T-helper 17 cell (primary cell): ENCODE measurements around the gene L3MBTL4. TPM values are rescaled to one million over a fixed set of nuclear protein-coding genes. Genes with fewer than 3 reads are reported as not detected.
"Not testable (repeated sequence)": the region's sequence is repeated elsewhere in the genome, so short reads cannot be mapped to it uniquely, and the experiment has no call there.

ENCODE experiments used
- ATAC-seq: fragments of 150-1000 bp; cut with Tn5 transposase; 2 replicates; pipeline ENCODE4 v1.10.0; 2021; ENCODE audit warnings: mild to moderate bottlenecking, moderate library complexity
- DNase-seq, 3 donors: peaks; one replicate each; pipeline versions ENCODE4 v3.0.0 to v3.0.0-alpha.2; 2020 to 2021
- H3K9me3 ChIP-seq: one replicate; pipeline ENCODE4 v1.7.0; 2013; ENCODE audit warnings: low read length, mild to moderate bottlenecking; ENCODE audit not compliant: control insufficient read depth, poor library complexity, severe bottlenecking
- H3K27ac Mint-ChIP-seq: one replicate; pipeline ENCODE4 v1.8.0; 2022; ENCODE audit warnings: mild to moderate bottlenecking, moderate library complexity, mixed read lengths
- H3K27me3 Mint-ChIP-seq: one replicate; pipeline ENCODE4 v1.8.0; 2022; ENCODE audit warnings: mixed read lengths
- H3K36me3 Mint-ChIP-seq: one replicate; pipeline ENCODE4 v1.8.0; 2022; ENCODE audit warnings: low read depth, mixed read lengths
- H3K4me1 Mint-ChIP-seq: one replicate; pipeline ENCODE4 v1.8.0; 2022; ENCODE audit warnings: mild to moderate bottlenecking, mixed read lengths
- H3K4me3 Mint-ChIP-seq: one replicate; pipeline ENCODE4 v1.8.0; 2022; ENCODE audit warnings: mild to moderate bottlenecking, moderate library complexity, mixed read lengths
- total RNA-seq, 4 donors: library from RNA in 2 of 4; stranded (reverse) in 2 of 4; gene quantifications; one replicate each; pipeline ENCODE4 v1.2.3 and lab custom pipeline; 2022 to 2026

L3MBTL4 gene
- total RNA-seq, 2 donors from 2014 or later, result 0.18 to 0.80 TPM

GRCh38 chr18:6294148-6294784, 120.4 kb downstream of the L3MBTL4 start:
- Mint-ChIP-seq H3K27me3 (no peaks in the 10 kb centered on the region), H3K4me1 (no peaks in the 10 kb centered on the region), H3K36me3 (no peaks in the 10 kb centered on the region), H3K4me3 (no peak overlapping the region), H3K27ac (no peak overlapping the region)
- ATAC-seq (no peak), DNase-seq (no peak)
- H3K9me3 ChIP-seq, result no peaks in the 10 kb centered on the region

- ATAC-seq, result no peak
- H3K9me3 ChIP-seq, result no peaks in the 10 kb centered on the region
- Mint-ChIP-seq H3K4me1 (no peaks in the 10 kb centered on the region), H3K27ac (no peak overlapping the region), H3K36me3 (no peaks in the 10 kb centered on the region), H3K4me3 (no peak overlapping the region), H3K27me3 (no peaks in the 10 kb centered on the region)
- no peak for DNase-seq
Observed at GRCh38 chr18:6289843-6290242, 124.9 kb downstream of the L3MBTL4 start.

GRCh38 chr18:6286585-6286984, 128.1 kb downstream of the L3MBTL4 start:
- Mint-ChIP-seq H3K4me1 (no peaks in the 10 kb centered on the region), H3K4me3 (no peak overlapping the region), H3K27me3 (no peaks in the 10 kb centered on the region), H3K36me3 (no peaks in the 10 kb centered on the region), H3K27ac (no peak overlapping the region)
- no peaks in the 10 kb centered on the region for H3K9me3 ChIP-seq
- DNase-seq (no peak), ATAC-seq (no peak)

GRCh38 chr18:6284761-6285160, 129.9 kb downstream of the L3MBTL4 start:
- no peak for ATAC-seq
- H3K9me3 ChIP-seq, result no peaks in the 10 kb centered on the region
- Mint-ChIP-seq H3K4me1 (no peaks in the 10 kb centered on the region), H3K36me3 (no peaks in the 10 kb centered on the region), H3K27ac (no peak overlapping the region), H3K27me3 (no peaks in the 10 kb centered on the region), H3K4me3 (no peak overlapping the region)
- DNase-seq, result no peak

GRCh38 chr18:6284300-6284699, 130.4 kb downstream of the L3MBTL4 start:
- Mint-ChIP-seq H3K27ac (no peak overlapping the region), H3K4me3 (no peak overlapping the region), H3K4me1 (no peaks in the 10 kb centered on the region), H3K27me3 (no peaks in the 10 kb centered on the region), H3K36me3 (no peaks in the 10 kb centered on the region)
- ATAC-seq, result no peak
- H3K9me3 ChIP-seq, result no peaks in the 10 kb centered on the region
- DNase-seq, result no peak

- H3K4me3 Mint-ChIP-seq, result no peak overlapping the region
- H3K36me3 Mint-ChIP-seq, result no peaks in the 10 kb centered on the region
- H3K27ac Mint-ChIP-seq, result no peak overlapping the region
- H3K9me3 ChIP-seq, result no peaks in the 10 kb centered on the region
- H3K4me1 Mint-ChIP-seq, result no peaks in the 10 kb centered on the region
- DNase-seq, result no peak
- H3K27me3 Mint-ChIP-seq, result no peaks in the 10 kb centered on the region
- no peak for ATAC-seq
Observed at GRCh38 chr18:6281874-6282273, 132.8 kb downstream of the L3MBTL4 start.

GRCh38 chr18:6280211-6280743, 134.4 kb downstream of the L3MBTL4 start:
- Mint-ChIP-seq H3K27ac (no peak overlapping the region), H3K4me3 (no peak overlapping the region), H3K36me3 (no peaks in the 10 kb centered on the region), H3K4me1 (no peaks in the 10 kb centered on the region), H3K27me3 (no peaks in the 10 kb centered on the region)
- DNase-seq (no peak), ATAC-seq (no peak)
- no peaks in the 10 kb centered on the region for H3K9me3 ChIP-seq

- Mint-ChIP-seq H3K36me3 (no peaks in the 10 kb centered on the region), H3K4me1 (no peaks in the 10 kb centered on the region), H3K27me3 (no peaks in the 10 kb centered on the region), H3K27ac (no peak overlapping the region), H3K4me3 (no peak overlapping the region)
- ATAC-seq (no peak), DNase-seq (no peak)
- no peaks in the 10 kb centered on the region for H3K9me3 ChIP-seq
Observed at GRCh38 chr18:6279308-6279707, 135.4 kb downstream of the L3MBTL4 start.

- DNase-seq (no peak), ATAC-seq (no peak)
- Mint-ChIP-seq H3K4me1 (no peaks in the 10 kb centered on the region), H3K27me3 (no peaks in the 10 kb centered on the region), H3K4me3 (no peak overlapping the region), H3K27ac (no peak overlapping the region), H3K36me3 (no peaks in the 10 kb centered on the region)
- no peaks in the 10 kb centered on the region for H3K9me3 ChIP-seq
Observed at GRCh38 chr18:6273423-6273822, 141.3 kb downstream of the L3MBTL4 start.

GRCh38 chr18:6272144-6272543, 142.6 kb downstream of the L3MBTL4 start:
- H3K27ac Mint-ChIP-seq, H3K9me3 ChIP-seq, H3K36me3 Mint-ChIP-seq, H3K4me1 Mint-ChIP-seq, H3K4me3 Mint-ChIP-seq, DNase-seq, H3K27me3 Mint-ChIP-seq, ATAC-seq: not testable (repeated sequence)

- DNase-seq, result no peak
- no peak for ATAC-seq
- Mint-ChIP-seq H3K4me3 (no peak overlapping the region), H3K36me3 (no peaks in the 10 kb centered on the region), H3K27me3 (no peaks in the 10 kb centered on the region), H3K27ac (no peak overlapping the region), H3K4me1 (no peaks in the 10 kb centered on the region)
- no peaks in the 10 kb centered on the region for H3K9me3 ChIP-seq
Observed at GRCh38 chr18:6271585-6271984, 143.1 kb downstream of the L3MBTL4 start.

GRCh38 chr18:6270771-6271216, 143.9 kb downstream of the L3MBTL4 start:
- no peak for DNase-seq
- Mint-ChIP-seq H3K27me3 (no peaks in the 10 kb centered on the region), H3K36me3 (no peaks in the 10 kb centered on the region), H3K4me3 (no peak overlapping the region), H3K4me1 (no peaks in the 10 kb centered on the region), H3K27ac (no peak overlapping the region)
- ATAC-seq, result no peak
- no peaks in the 10 kb centered on the region for H3K9me3 ChIP-seq

GRCh38 chr18:6269660-6270332, 144.9 kb downstream of the L3MBTL4 start:
- H3K36me3 Mint-ChIP-seq, result no peaks in the 10 kb centered on the region
- H3K27ac Mint-ChIP-seq, result no peak overlapping the region
- no peak overlapping the region for H3K4me3 Mint-ChIP-seq
- no peaks in the 10 kb centered on the region for H3K27me3 Mint-ChIP-seq
- H3K9me3 ChIP-seq, result no peaks in the 10 kb centered on the region
- no peaks in the 10 kb centered on the region for H3K4me1 Mint-ChIP-seq
- DNase-seq, result no peak
- ATAC-seq, result no peak

GRCh38 chr18:6266212-6266611, 148.5 kb downstream of the L3MBTL4 start:
- ATAC-seq (no peak), DNase-seq (no peak)
- Mint-ChIP-seq H3K27ac (no peak overlapping the region), H3K4me1 (no peaks in the 10 kb centered on the region), H3K4me3 (no peak overlapping the region), H3K36me3 (no peaks in the 10 kb centered on the region), H3K27me3 (no peaks in the 10 kb centered on the region)
- no peaks in the 10 kb centered on the region for H3K9me3 ChIP-seq
